GM21576 (cell line): ENCODE data around the gene GPR161.
"Not testable (repeated sequence)": the region's sequence is repeated elsewhere in the genome, so short reads cannot be mapped to it uniquely, and the experiment has no call there.

Experiments
- ATAC-seq: cut with Tn5 transposase; IDR thresholded peaks from one replicate; pipeline ENCODE4 v1.9.1; 2021; ENCODE audit warnings: mild to moderate bottlenecking, moderate library complexity; ENCODE audit not compliant: unreplicated experiment

GPR161 gene

DNA sequence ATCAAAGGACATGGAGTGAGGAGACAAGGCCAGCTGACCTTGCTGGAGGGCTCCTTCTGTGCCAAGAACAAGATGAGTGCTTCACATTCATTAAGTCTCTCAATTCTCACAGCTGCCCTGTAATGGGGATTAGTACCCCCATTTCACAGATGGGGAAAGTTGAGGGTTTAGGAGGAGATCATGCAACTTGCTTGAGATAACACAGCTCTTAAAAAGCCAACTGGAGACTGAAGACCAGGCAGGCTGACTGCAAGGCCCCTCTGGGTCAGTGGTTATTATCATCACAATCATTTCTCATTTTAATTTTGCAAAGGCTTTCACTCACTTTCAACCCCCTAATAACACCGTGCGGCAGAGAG is 46.8 kb downstream of the GPR161 start:
- ATAC-seq = no peak

DNA sequence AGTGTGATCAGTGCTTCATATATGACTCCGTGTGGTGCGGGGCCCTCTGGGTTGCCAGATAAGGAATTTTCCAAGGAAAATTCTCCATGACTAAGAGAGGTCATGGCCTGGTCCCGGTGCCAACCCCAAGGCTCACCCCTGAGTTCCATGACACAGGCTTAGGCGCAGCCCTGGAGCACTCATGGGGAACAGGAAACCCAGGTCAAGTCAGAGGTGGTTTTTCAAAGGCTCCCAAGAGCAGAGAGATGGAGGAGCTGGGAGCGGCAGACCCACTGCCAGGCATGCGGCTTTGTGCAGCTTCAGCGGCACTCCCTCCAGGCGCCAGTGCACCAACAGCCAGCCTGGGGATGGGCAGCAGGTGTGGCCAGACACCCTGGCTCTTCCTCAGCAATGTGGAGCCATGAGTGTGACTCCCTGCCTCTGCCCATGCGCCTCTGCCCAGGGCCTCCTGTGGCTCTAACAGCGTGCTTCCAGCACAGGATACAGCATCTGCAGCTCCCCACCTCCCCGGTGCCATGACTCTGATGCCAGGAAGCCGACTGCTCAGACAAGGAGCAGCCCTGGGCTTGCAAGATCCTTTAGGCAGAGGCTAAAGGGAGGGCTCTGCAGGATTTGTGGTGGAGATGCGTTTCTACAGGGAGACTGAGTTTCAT is 47.3 kb downstream of the GPR161 start:
- no peak for ATAC-seq

DNA sequence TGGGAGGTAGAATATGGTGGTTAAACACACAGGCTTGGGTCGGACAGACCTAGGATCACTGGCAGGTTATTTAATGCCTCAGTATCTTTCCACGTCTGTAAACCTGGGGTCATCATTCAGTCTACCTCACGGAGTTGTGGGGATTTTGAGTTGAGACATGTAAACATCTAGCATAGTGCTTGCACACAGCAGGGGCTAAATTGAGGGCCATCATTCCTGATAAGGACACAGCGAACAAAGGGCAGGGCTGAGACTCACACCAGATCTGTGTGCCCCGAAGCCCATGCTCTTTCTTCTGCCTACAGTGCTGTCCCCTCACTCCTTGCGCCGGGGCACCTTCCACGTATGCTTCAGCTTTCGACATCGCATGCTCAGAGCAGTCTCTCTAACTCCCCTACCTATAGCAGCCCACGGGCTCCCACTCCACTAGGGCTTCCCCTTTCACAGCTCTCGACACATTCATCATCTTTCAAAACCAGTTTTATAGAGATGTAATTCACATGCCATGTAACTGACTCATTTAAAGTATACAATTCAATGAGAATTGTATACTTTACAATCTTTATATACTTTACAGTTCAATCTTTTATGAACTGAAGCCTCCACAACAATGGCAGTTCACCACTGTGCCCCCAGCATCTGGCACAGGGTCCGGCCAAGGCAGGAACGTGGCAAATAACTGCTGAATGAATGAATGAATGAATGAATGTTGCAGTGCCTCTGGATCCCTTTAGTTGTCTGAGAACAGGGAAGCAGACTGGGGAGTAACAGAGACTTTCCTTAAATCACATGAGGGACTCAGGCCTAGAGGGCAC is 48.0 kb downstream of the GPR161 start:
- no peak for ATAC-seq

DNA sequence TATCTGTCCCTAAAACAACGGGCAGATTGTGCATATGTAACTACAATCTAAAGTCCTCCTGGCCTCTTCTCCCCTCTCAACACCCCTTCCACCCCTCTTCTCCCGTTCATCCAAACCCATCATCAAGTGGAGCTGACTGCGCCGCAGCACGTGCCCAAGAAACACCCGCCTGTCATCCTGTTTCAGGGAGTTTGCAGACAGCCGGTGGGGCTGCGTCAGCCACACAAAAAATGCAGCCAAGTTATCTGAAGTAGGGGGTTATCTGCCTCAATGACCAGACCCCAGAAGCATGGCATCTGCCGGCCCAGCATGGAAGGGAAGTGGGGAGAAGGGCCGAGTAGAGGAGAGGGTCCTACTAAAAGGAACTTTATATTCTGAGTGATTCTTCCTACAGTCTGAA is 49.0 kb downstream of the GPR161 start:
- no peak for ATAC-seq

DNA sequence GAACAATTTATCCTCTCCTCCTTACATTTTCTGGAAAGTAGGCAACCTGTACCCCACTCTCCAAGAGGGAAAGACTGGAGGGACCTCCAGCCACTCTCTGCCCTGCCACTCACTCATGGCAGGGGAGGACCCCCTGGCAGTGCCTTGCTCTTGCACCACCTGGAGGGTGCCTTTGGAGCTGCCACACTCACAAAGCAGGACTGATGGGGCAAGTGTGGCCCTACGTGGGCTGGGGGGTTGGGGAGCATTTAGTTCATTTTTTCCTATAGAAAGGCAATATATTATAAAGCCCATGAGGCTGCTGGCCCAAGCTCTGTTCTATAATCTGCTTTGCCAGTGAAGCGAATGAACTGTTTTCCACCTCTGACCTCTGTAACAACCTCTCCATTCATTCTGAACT is 50.3 kb downstream of the GPR161 start:
- no peak for ATAC-seq

DNA sequence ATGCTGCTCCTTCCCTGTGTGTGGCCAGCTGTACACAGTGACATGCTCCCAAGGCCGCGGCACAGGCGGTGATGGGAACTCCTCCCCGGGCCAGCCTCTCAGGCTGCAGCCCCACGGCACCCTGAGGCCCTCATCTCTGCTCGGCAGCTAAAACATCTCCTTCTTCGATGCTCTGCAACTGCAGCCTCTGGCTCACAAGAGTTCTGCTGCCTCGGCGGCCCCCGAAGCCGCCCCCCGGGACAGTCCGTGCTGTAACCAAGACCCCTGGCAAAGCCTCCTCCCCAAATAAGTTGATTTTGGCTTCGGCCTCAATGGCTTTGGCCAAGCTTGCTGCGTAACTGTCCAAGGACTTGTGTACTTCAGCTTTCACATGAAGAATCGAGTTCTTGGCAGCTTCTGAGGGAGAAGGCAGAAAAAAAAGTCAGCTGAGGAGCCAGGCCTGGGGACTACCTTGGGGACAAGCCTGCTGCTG is 51.3 kb downstream of the GPR161 start:
- no peak for ATAC-seq

DNA sequence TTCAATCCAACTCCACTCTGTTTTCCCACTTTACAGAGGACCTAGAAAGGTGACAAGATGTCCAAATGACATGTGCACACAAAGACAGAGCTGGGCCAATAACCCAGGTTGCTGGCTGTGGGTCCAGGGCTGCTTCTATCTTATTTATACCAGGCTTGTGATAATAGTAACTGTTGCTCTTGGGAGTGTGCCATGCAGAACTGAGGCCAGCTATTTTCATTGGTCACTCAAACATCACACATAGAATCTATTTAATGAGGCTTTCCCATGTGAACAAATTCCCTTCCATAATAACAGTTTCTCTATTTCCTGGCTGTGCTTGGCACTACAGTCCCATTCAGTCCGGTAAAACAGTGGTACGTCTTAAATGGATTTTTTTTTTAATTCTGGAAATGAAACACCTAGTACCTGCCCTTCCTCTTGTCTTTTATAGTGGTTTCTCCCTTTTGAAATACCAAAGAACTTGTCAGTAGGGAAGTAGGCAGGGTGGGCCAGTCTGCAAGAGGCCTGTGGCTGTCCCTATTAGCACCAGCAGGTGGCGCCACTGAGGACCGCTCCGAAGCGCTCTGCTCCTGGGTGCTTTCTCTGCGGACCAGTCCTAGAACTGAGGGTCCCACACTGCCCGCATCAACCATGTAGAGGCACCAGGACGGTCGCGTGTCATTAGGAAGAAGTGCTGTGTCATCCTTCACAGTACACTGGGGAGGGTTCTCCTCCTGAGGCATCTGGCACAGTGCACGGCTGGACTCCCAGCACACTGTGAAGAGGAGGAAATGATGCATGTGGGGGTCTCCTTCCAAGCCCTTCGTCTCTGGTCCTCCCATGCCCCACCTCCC is 52.1 kb downstream of the GPR161 start:
- no peak for ATAC-seq

DNA sequence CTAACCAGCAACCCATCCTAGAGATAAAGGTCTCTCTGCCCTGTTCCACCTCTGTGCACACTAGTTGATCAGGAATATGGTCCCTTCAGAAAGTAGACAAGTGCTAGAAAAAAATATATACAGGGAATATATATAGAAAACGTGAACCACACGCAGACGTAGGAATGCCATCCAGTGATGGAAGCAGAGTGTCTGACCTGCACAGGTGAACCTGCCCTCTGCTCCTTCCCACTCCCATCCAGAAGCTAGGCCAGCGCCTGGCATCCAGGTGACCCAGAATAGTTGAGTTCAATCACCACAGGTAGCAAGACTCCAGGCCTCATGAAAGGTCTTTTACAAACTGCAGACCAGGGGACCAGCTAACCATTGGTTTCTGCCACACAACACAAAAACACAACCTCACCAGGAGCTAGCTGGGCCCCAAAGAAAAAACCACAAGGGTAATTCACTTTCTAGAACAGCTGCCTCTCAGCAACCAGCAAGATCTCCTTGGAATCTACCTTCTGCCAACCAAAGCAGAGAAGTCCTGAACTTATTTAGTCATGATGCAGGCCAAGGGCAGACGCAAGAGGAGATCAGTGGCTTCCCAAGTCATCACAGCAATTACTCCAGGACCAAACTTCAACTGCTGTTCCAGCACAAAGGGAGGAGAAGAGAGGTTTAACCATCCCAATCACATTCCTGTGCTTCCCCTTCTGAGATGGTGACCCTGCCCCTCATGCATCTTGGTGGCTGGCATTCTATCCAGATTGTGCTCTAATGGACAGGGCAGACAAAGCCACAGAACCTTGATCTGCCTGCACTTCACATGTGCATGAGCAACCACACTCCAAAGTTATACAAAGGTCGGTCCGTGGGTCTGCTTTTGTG is 53.0 kb downstream of the GPR161 start:
- no peak for ATAC-seq

DNA sequence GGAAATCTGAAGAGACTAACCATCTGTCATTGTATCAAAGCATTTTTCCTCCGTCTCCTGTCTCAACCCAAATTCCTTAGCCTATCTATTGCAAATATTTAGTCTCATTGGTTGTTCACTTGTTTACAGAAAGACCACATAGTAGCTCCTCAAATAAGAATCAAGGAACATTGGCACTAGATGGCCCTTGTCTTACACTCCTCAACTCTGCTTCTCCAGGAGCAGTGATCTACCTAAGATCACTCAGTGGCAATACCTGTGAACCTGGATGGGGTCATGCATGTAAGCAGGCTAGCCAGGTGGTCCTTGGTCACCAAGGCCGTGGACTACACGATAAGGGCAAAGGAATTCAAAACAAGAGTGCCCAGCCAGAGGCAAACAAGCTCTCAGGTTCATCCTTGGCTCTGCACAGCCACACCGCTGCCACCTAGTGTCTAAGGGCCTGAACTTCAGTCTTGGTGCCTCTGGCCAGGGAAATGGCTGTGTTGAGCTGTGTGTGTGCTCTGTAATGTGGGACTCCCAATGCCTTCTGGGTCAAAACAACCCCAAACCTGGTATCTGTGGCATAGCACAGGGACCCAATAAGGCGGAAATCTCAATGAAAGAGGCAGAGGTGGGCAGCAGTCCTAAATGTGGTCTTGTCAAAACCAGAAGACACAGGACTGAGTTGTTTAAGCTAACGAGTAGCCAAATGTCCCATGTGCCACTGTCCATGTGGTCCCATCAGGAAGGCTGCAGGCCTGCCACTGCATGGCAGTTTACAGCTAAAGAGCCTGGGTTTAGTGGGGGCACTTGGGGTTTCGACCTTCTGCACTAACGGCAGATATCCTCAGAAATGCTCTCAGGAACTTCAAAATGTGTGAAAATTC is 54.5 kb downstream of the GPR161 start:
- peak; percentile 91 for ATAC-seq

DNA sequence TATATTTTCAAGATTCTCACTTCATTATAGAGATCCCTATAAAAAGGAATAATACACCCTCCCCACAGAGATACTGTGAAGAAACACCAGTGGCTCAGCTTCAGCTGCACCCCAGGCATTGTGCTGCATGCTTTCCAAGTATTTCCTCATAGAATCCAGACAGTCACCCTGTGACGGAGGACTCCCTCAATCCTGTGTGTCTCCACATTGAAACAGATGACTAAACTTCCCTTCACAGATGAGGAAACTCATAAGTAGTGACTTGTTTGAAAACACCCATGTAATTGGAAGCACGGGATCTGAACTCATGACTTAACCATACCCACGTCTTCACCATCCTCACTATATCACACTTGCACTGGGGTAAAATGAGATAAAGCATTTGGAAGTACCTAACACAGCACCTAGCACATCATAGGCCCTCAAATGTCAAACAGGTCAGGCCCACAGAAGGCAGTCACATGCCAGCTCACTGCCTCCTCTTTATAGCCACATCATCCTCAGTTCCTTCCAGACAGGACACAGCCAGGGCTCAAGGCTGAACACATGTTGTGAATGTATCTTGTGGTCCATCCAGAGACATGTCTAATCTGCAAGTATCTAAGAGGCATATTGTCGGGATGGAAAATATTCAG is 55.2 kb downstream of the GPR161 start:
- ATAC-seq = no peak

DNA sequence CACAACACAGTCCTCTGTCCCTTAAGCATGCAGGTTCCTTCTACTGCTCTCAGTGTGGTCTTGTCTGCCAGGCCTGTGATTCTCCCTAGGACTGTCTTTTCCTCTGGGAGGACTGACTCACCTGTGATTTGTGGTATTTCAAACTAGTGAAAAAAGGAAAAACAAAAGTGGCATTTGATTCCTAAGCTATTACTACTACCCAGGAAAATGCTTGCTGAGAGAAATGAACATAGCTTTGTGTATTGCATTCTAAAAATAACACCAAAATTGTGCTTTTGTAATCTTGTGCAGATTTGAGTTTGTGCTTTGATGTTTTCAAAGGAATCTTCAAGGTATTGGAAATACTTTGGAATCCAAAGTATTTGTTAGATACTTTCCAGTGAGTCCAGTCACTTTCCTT is 57.0 kb downstream of the GPR161 start:
- no peak for ATAC-seq

DNA sequence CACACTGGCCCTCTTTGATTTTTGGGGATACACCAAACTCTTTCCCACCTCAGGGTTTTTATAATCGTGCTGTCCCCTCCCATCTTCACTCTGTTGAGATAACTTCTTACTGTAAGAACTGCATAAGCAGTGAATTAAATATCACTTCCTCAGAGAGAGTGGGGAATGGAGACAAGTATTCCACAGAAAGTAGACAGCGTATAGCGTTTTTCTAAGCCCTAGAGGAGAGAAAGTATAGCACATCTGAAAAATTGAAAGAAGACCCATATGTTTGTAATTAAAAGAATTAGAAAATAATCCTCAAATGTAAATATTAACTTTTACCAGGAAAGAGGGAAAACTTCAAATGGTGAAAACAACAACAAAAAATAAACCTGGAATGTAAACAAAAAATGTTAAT is 67.3 kb downstream of the GPR161 start:
- no peak for ATAC-seq

DNA sequence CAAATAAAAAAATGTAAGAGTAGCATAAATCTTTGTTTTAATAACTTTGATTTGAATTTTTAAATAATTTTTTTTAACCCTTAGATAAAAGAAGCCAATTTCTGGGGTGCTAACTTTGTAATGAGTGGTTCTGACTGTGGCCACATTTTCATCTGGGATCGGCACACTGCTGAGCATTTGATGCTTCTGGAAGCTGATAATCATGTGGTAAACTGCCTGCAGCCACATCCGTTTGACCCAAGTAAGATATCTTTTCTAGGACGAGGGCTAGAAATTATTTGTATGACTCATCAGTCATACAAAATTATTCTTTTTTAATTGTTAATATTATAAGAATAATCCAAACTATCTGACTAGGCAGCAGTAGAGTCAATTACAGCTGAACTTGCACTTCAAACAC is 71.2 kb downstream of the GPR161 start:
- no peak for ATAC-seq

DNA sequence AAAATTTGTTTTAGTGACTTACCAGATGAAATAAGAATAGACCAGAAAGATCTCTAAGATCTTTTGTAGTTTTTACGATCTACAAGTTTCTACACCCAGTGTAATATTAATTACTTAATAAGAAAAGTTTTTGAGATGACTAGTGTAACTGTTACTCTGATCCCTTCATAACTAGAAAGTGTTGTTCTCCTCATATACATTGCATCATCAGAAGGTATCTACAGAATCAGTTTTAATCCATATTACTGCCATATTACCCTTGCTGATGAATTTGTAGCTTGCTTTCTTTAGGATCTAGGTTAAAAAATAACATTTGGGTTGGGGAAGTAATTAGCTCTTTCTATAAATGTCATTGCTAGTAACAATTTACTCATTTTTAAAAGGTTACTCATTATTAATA is 72.5 kb downstream of the GPR161 start:
- ATAC-seq = no peak

DNA sequence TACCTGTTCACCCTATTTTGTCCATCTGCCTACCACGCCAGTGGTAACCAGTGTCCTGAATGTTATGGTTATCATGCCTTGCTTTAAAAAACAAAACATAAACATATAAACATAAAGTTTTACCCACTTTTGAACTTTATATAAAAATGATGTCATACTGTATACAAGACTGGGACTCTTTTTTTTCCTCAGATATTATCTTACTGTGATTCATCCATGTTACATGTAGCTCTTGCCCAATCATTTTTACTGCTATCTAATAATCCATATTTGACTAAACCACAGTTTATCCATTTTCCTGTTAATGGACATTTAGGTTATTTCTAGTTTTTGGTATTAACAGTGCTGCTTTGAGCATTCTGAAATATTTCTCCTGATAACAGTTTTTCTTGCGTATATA is 78.8 kb downstream of the GPR161 start:
- no peak for ATAC-seq

DNA sequence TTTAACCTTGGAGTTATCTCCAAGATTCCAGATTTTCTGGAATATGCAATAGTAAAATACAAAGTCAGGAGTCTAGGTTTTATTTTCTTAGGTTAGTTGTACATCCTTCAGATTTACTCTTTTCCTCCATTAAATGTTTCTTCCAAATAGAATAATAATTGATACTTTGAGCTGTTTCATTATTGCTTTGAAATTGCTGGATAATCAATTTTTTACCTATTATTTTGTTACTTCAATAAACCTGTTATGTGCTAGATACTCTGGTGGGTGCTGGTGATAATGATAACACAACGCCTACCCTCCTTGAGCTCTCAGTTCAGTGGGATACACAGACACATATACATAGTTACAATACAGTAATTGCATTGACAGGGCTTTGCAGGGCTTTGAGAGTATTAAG is 79.4 kb downstream of the GPR161 start:
- no peak for ATAC-seq

DNA sequence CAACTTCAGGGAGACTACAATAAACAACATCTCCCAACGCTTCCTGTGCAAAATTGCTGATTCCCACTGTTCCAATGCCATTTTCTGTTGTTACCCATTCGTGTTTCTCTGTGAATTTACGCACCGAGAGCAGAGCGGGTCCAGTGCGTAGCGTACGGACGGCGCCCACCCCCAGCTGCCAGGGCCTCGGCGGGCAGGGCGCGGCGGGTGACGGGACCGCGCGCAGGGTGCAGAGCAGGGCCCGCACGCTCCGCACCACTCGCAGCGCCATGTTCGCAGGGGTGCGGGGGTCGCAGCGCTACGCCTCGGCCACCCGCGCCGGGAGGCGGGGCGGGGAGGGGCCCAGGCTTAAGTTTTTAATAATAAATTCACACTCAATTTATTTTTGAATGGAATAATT is 80.6 kb downstream of the GPR161 start:
- ATAC-seq = not testable (repeated sequence)

DNA sequence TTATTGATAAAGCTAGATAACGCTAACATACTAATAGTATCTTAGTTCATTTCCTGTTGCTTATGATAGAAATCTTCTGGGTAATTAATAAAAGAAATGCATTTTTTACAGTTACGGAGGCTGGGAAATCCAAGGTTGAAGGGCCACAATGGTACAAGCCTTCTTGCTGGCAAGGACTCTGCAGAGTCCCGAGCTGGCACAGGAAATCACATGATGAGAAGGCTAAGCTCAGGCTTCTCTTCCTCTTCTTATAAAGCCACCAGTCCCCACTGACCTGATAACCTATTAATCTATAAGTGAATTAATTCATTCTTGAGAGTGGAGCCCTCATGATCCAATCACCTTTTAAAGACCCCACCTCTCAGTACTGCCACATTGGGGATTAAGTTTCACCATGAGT is 82.6 kb downstream of the GPR161 start:
- ATAC-seq = no peak

DNA sequence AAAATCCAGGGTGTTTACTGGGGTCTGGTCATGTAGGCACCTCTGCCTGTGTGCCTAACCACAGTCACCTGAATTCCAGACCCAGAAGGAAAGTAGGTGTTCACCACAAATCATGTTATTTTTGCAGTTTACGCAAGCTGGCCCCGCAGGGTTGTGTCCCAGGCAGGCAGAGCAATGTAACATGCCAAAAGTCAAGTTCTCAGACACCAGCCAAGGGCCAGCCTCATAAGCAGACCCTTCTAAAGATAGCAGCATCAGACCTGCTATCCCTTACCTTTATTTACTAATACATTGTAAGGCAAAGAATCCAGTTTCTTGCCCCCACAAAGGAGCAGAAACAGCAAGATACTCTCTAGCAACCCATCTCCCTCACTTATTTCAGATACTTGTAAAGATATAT is 83.0 kb downstream of the GPR161 start:
- no peak for ATAC-seq
